Measurements from ENCODE around the gene CDKN1C.

- TF ChIP-seq EZH2phosphoT487 (IDR thresholded peaks at IDR 0.05; ENCODE audit: low read length) (no peak), EZH2 (optimal IDR thresholded peaks at IDR 0.05; ENCODE audit: low read depth, low read length) (no peak)
- TF ChIP-seq, protein P1, sequence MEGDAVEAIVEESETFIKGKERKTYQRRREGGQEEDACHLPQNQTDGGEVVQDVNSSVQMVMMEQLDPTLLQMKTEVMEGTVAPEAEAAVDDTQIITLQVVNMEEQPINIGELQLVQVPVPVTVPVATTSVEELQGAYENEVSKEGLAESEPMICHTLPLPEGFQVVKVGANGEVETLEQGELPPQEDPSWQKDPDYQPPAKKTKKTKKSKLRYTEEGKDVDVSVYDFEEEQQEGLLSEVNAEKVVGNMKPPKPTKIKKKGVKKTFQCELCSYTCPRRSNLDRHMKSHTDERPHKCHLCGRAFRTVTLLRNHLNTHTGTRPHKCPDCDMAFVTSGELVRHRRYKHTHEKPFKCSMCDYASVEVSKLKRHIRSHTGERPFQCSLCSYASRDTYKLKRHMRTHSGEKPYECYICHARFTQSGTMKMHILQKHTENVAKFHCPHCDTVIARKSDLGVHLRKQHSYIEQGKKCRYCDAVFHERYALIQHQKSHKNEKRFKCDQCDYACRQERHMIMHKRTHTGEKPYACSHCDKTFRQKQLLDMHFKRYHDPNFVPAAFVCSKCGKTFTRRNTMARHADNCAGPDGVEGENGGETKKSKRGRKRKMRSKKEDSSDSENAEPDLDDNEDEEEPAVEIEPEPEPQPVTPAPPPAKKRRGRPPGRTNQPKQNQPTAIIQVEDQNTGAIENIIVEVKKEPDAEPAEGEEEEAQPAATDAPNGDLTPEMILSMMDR (IDR thresholded peaks at IDR 0.05; ENCODE audit: low read length), result no peak
Observed at GRCh38 chr11:2859699-2860037, 25.9 kb downstream of the CDKN1C start.

Data from MM.1S (cell line).